HepG2 (cell line): ENCODE data around the gene TLR3. TPM values are rescaled to one million over a fixed set of nuclear protein-coding genes. Genes with fewer than 3 reads are reported as not detected.

Source experiments
- ATAC-seq: fragments of 200-7000 bp; cut with Tn5 transposase; 3 replicates; pipeline ENCODE4 v1.9.1; 2020; ENCODE audit warnings: mild to moderate bottlenecking, moderate library complexity
- BruUV-seq: library from RNA; stranded (reverse); fragments of 400-500 nt; replicated peaks from 2 replicates; lab custom pipeline; 2021; lab: Mats Ljungman, UMichigan
- CTCF ChIA-PET: fragments of 300-600 bp; formaldehyde crosslinking; extraction: SDS; loops from one replicate; lab custom pipeline; 2021; ENCODE audit warnings: low total read pairs, inconsistent platforms, low intra/inter-chr PET ratio; lab: Yijun Ruan, JAX
- POLR2A ChIA-PET: fragments of 350-600 bp; sonication (Branson Sonifier 250); formaldehyde crosslinking; loops from one replicate; lab custom pipeline; 2020; ENCODE audit warnings: antibody characterized with exemption, inconsistent platforms; lab: Yijun Ruan, JAX
- DNase-seq: peaks from one replicate; pipeline ENCODE4 v3.0.0-alpha.2; 2015; ENCODE audit warnings: low spot score
- FAIRE-seq: peaks from 3 replicates; lab custom pipeline; 2011; peaks lifted over from hg19 to GRCh38; lab: Jason Lieb, UNC
- H2AFZ ChIP-seq: one replicate; pipeline ENCODE4 v1.6.1; 2011; ENCODE audit warnings: low read length, inconsistent platforms
- H3K27ac ChIP-seq: fragments of 300-600 bp; 3 replicates; pipeline ENCODE4 v1.8.0; 2011; ENCODE audit warnings: mixed run types, mild to moderate bottlenecking, mixed read lengths, low read length, inconsistent platforms; ENCODE audit not compliant: insufficient read depth; ENCODE audit errors: extremely low read length
- H3K27me3 ChIP-seq, 2 experiments: fragments of 200-600 bp in 1 of 2; 2 replicates in 1 of 2; 3 replicates in 1 of 2; pipeline versions ENCODE4 v1.6.0 to v1.8.0; 2011; ENCODE audit warnings: low read length in 2 of 2, mild to moderate bottlenecking in 2 of 2, moderate library complexity in 2 of 2, inconsistent platforms in 1 of 2; ENCODE audit not compliant: insufficient read depth in 2 of 2, control insufficient read depth in 1 of 2
- H3K36me3 ChIP-seq, 2 experiments: fragments of 200-600 bp in 1 of 2; replicated peaks in 1 of 2; 2 replicates in 1 of 2; 3 replicates in 1 of 2; pipeline versions ENCODE4 v1.5.1 to v1.8.0; 2011; ENCODE audit warnings: low read length in 2 of 2, inconsistent platforms in 1 of 2; ENCODE audit not compliant: insufficient read depth in 2 of 2, control insufficient read depth in 1 of 2
- H3K4me1 ChIP-seq: 2 replicates; pipeline ENCODE4 v1.5.1; 2012; ENCODE audit warnings: low read length, inconsistent platforms; ENCODE audit not compliant: insufficient read depth
- H3K4me2 ChIP-seq: 2 replicates; pipeline ENCODE4 v1.6.0; 2011; ENCODE audit warnings: low read depth, low read length, inconsistent platforms
- H3K4me3 ChIP-seq, 3 experiments: fragments of 200-600 bp in 1 of 3; sonication (generic), shearing (Covaris generic) in 1 of 3; replicated peaks in 1 of 3; 2 replicates each; pipeline ENCODE4 v1.5.1; 2011 to 2016; ENCODE audit warnings: low read length in 3 of 3, inconsistent platforms in 2 of 3, low read depth in 2 of 3, mild to moderate bottlenecking in 2 of 3, control low read depth in 1 of 3, mixed read lengths in 1 of 3; ENCODE audit not compliant: insufficient read depth in 1 of 3
- H3K79me2 ChIP-seq: one replicate; pipeline ENCODE4 v1.6.1; 2011; ENCODE audit warnings: low read length, inconsistent platforms; ENCODE audit not compliant: insufficient read depth
- H3K9ac ChIP-seq: 2 replicates; pipeline ENCODE4 v1.6.0; 2011; ENCODE audit warnings: mild to moderate bottlenecking, low read depth, low read length, inconsistent platforms; ENCODE audit not compliant: insufficient read depth
- H3K9me3 ChIP-seq: 2 replicates; pipeline ENCODE4 v1.5.1; 2012; ENCODE audit warnings: mild to moderate bottlenecking, low read length
- H4K20me1 ChIP-seq: 2 replicates; pipeline ENCODE4 v1.6.0; 2011; ENCODE audit warnings: inconsistent platforms, mild to moderate bottlenecking, low read length, moderate library complexity; ENCODE audit not compliant: insufficient read depth
- BORCS8-MEF2B ChIP-seq: sonication (generic); formaldehyde crosslinking; IDR thresholded peaks from 2 replicates; pipeline ENCODE4 v1.8.0; 2022; ENCODE audit warnings: mild to moderate bottlenecking, missing genetic modification reagents
- E2F1 ChIP-seq: sonication (generic); formaldehyde crosslinking; IDR thresholded peaks from 2 replicates; pipeline ENCODE4 v1.5.0; 2020; ENCODE audit warnings: missing genetic modification reagents
- NCOA2 ChIP-seq: sonication (generic); formaldehyde crosslinking; IDR thresholded peaks from 2 replicates; pipeline ENCODE4 v1.8.0; 2022; ENCODE audit warnings: inconsistent platforms
- NPAS2 ChIP-seq: sonication (generic); formaldehyde crosslinking; IDR thresholded peaks from 2 replicates; pipeline ENCODE4 v1.8.0; 2022; ENCODE audit warnings: mild to moderate bottlenecking, missing genetic modification reagents, borderline replicate concordance
- RFX5 ChIP-seq: IDR thresholded peaks from 2 replicates; pipeline ENCODE4 v1.6.1; 2011; ENCODE audit warnings: low read depth, low read length, improper control_type of control experiment
- SNAPC5 ChIP-seq: sonication (generic); formaldehyde crosslinking; IDR thresholded peaks from 2 replicates; pipeline ENCODE4 v1.8.1; 2023; ENCODE audit warnings: mild to moderate bottlenecking, missing genetic modification reagents, borderline replicate concordance
- ZNF142 ChIP-seq: sonication (generic); formaldehyde crosslinking; IDR thresholded peaks from 2 replicates; pipeline ENCODE4 v1.4.0; 2020; ENCODE audit warnings: missing genetic modification reagents
- ZNF224 ChIP-seq: sonication (generic); formaldehyde crosslinking; IDR thresholded peaks from 2 replicates; pipeline ENCODE4 v1.5.0; 2020; ENCODE audit warnings: mild to moderate bottlenecking, missing genetic modification reagents
- ZNF362 ChIP-seq: sonication (generic); formaldehyde crosslinking; IDR thresholded peaks from 2 replicates; pipeline ENCODE4 v1.4.0; 2020; ENCODE audit warnings: missing genetic modification reagents, mild to moderate bottlenecking, borderline replicate concordance
- ZNF512B ChIP-seq: sonication (generic); formaldehyde crosslinking; IDR thresholded peaks from 2 replicates; pipeline ENCODE4 v1.5.1; 2020; ENCODE audit warnings: missing genetic modification reagents, mild to moderate bottlenecking, borderline replicate concordance
- WGBS: methylation state at CpG from one replicate; pipeline ENCODE4 v1.1.6; 2017; ENCODE audit warnings: low lambda C conversion rate; 5-methylcytosine and 5-hydroxymethylcytosine counted together
- in situ Hi-C: cut with HindIII; loops from 2 replicates; pipeline ENCODE4 v1.10.0; 2017; ENCODE audit warnings: low pct_unique_long_range_greater_than_20kb; ENCODE audit not compliant: extremely low pct_ligation_motif_present
- intact Hi-C: fragments of 100-400 bp; cut with micrococcal nuclease; formaldehyde crosslinking; loops from one replicate; pipeline ENCODE4 v1.10.0; 2022; ENCODE audit not compliant: unreplicated experiment
- polyA plus RNA-seq, 8 experiments: library from polyadenylated mRNA; depleted of rRNA in 3 of 8; stranded (reverse) in 7 of 8; unstranded in 1 of 8; fragments of >200 nt; fragmentation: Illumina TruSeq in 4 of 8; extraction: Trizol in 4 of 8; gene quantifications; 2 replicates each; pipeline versions ENCODE4 v1.2.1 to v1.2.3, GENCODE V29; 2011 to 2016; ENCODE audit warnings: low read depth in 4 of 8, missing spikeins in 1 of 8, mixed read lengths in 1 of 8; ENCODE audit not compliant: insufficient read depth in 1 of 8
- total RNA-seq, 5 experiments: library from RNA; depleted of rRNA; stranded (reverse); fragments of >200 nt; fragmentation: Illumina TruSeq; extraction: Trizol; gene quantifications; 2 replicates each; pipeline ENCODE4 v1.2.3, GENCODE V29; 2016; ENCODE audit warnings: low read depth in 1 of 5

The TLR3 gene
- total and polyA plus RNA-seq, 2 of the 13 experiments (the other 11 are each of a cell fraction or from before 2014, with no cell fraction given) = 0.11 to 0.38 TPM

- TF ChIP-seq NPAS2 (CRISPR knock-in tag) (no peak), ZNF224 (CRISPR knock-in tag) (no peak)
Measured at GRCh38 chr4:186108391-186108790, 39.4 kb downstream of the TLR3 start (continued).

- Histone ChIP-seq H2AFZ (no peak overlapping the region), H4K20me1 (no peaks in the 10 kb centered on the region), H3K4me3 (no peak overlapping the region), H3K4me1 (no peaks in the 10 kb centered on the region), H3K9me3 (no peaks in the 10 kb centered on the region), H3K27me3 (peaks cover 1 to 19% of the 10 kb centered on the region in 2 experiments; a peak in 4 of 5 replicates), H3K27ac (no peak overlapping the region), H3K9ac (no peak overlapping the region), H3K79me2 (no peaks in the 10 kb centered on the region), H3K4me2 (no peak overlapping the region), H3K36me3 (no peaks in the 10 kb centered on the region)
- ChIA-PET CTCF (no interaction called here), POLR2A (no interaction called here)
- no TSS peak for BruUV-seq
- ATAC-seq (no peak), DNase-seq (no peak), FAIRE-seq (no peak)
- intact Hi-C loops = no loop called here
- in situ Hi-C loops = no loop called here
- 39% methylated on average over 4 of the region's 4 CpGs for WGBS
- TF ChIP-seq BORCS8-MEF2B = no peak
- TF ChIP-seq ZNF362 = no peak
- TF ChIP-seq E2F1 = no peak
- TF ChIP-seq NCOA2 (CRISPR knock-in tag) = no peak
- TF ChIP-seq RFX5 = no peak
- no peak for TF ChIP-seq SNAPC5 (CRISPR knock-in tag)
- TF ChIP-seq ZNF512B (CRISPR knock-in tag) = no peak
- TF ChIP-seq ZNF142 = no peak
Measured at GRCh38 chr4:186109245-186109644, 40.3 kb downstream of the TLR3 start.
